Thyroid gland (tissue), 4 donors: Measurements from ENCODE around the gene NEK2. TPM values are rescaled to one million over a fixed set of nuclear protein-coding genes. Genes with fewer than 3 reads are reported as not detected.
"Not testable (repeated sequence)": the region's sequence is repeated elsewhere in the genome, so short reads cannot be mapped to it uniquely, and the experiment has no call there.

Source experiments
- DNase-seq, 2 donors: peaks; one replicate each; pipeline ENCODE4 v3.0.0-alpha.2; 2019
- H3K27ac ChIP-seq, 3 donors: fragments of 200-600 bp; sonication (generic); 1 replicate in 2 of 3; 2 replicates in 1 of 3; pipeline ENCODE4 v1.5.1; 2016 to 2019; ENCODE audit warnings: mild to moderate bottlenecking in 1 of 3, moderate library complexity in 1 of 3
- H3K27me3 ChIP-seq: fragments of 200-600 bp; sonication (generic); one replicate; pipeline ENCODE4 v1.5.1; 2019
- H3K36me3 ChIP-seq, 2 donors: fragments of 200-600 bp; sonication (generic); one replicate each; pipeline ENCODE4 v1.5.1; 2016 to 2019
- H3K4me1 ChIP-seq, 2 donors: fragments of 200-600 bp; sonication (generic); one replicate each; pipeline ENCODE4 v1.5.1; 2017 to 2019
- H3K4me3 ChIP-seq, 3 donors: fragments of 200-600 bp; sonication (generic); replicated peaks in 1 of 3; 1 replicate in 2 of 3; 2 replicates in 1 of 3; pipeline ENCODE4 v1.5.1; 2016; ENCODE audit warnings: mild to moderate bottlenecking in 1 of 3
- H3K9me3 ChIP-seq: fragments of 200-600 bp; sonication (generic); one replicate; pipeline ENCODE4 v1.5.1; 2017
- POLR2A ChIP-seq, 2 donors: fragments of 450-650 bp; IDR thresholded peaks; one replicate each; pipeline ENCODE4 v1.6.1; 2017; ENCODE audit warnings: antibody characterized with exemption in 2 of 2, mild to moderate bottlenecking in 2 of 2, moderate library complexity in 1 of 2
- WGBS, 2 donors: methylation state at CpG; one replicate each; pipeline ENCODE4 v1.1.5; 2017; 5-methylcytosine and 5-hydroxymethylcytosine counted together
- intact Hi-C: fragments of 100-400 bp; cut with DNase I; formaldehyde crosslinking; loops from one replicate; pipeline ENCODE4 v1.15.1; 2023
- total RNA-seq, 4 donors: library from RNA; depleted of rRNA; stranded (reverse); fragments of >200 nt; gene quantifications; one replicate each; pipeline ENCODE4 v1.2.3, GENCODE V29; 2016
- TF ChIP-seq, protein P1 (sequence below), 6 experiments: fragments of 200-600 bp in 3 of 6; fragments of 450-650 bp in 3 of 6; sonication (generic) in 3 of 6; IDR thresholded peaks; one replicate each; pipeline ENCODE4 v1.5.1; 2016 to 2019; ENCODE audit warnings: antibody characterized with exemption in 6 of 6, mild to moderate bottlenecking in 2 of 6, inconsistent platforms in 1 of 6, moderate library complexity in 1 of 6

Gene NEK2
- total RNA-seq = 1 to 10 TPM in 1 of 4 donors, under 1 TPM in 2, not detected in 1; 0.11 to 2.4 (median 0.40) TPM

GRCh38 chr1:211675230-211676105 lies at the start of gene NEK2:
NEK2 (minus strand) TSS chr1:211675621; CDS start chr1:211675479, 142 bp downstream.
- no peaks in the 10 kb centered on the region for H3K36me3 ChIP-seq
- no peaks in the 10 kb centered on the region for H3K27me3 ChIP-seq
- peaks cover 4 to 9% of the 10 kb centered on the region in 2 donors for H3K4me1 ChIP-seq
- H3K4me3 ChIP-seq = peak within 1 kb of the TSS; percentile 22 to 47 (median 42)
- TF ChIP-seq POLR2A (IDR thresholded peaks at IDR 0.05) = no peak
- TF ChIP-seq, protein P1, sequence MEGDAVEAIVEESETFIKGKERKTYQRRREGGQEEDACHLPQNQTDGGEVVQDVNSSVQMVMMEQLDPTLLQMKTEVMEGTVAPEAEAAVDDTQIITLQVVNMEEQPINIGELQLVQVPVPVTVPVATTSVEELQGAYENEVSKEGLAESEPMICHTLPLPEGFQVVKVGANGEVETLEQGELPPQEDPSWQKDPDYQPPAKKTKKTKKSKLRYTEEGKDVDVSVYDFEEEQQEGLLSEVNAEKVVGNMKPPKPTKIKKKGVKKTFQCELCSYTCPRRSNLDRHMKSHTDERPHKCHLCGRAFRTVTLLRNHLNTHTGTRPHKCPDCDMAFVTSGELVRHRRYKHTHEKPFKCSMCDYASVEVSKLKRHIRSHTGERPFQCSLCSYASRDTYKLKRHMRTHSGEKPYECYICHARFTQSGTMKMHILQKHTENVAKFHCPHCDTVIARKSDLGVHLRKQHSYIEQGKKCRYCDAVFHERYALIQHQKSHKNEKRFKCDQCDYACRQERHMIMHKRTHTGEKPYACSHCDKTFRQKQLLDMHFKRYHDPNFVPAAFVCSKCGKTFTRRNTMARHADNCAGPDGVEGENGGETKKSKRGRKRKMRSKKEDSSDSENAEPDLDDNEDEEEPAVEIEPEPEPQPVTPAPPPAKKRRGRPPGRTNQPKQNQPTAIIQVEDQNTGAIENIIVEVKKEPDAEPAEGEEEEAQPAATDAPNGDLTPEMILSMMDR (IDR thresholded peaks at IDR 0.05) = peak in 1 of 6 experiments; percentile 13
- no peaks in the 10 kb centered on the region for H3K9me3 ChIP-seq
- DNase-seq = peak; percentile 92 to 93
- intact Hi-C loops = loop anchor here (10.0 kb wide), 1 partner anchor 779 kb away; no protein-coding TSS in a partner anchor
- 3% methylated on average over 40 to 58 of the region's 58 CpGs for WGBS, 2 donors
- H3K27ac ChIP-seq = no peak within 1 kb of the TSS

- Histone ChIP-seq H3K4me1 (no peaks in the 10 kb centered on the region), H3K9me3 (no peaks in the 10 kb centered on the region), H3K36me3 (no peaks in the 10 kb centered on the region), H3K27ac (no peak overlapping the region), H3K27me3 (no peaks in the 10 kb centered on the region), H3K4me3 (no peak overlapping the region)
- TF ChIP-seq, protein P1 (IDR thresholded peaks at IDR 0.05) = no peak
- TF ChIP-seq POLR2A (IDR thresholded peaks at IDR 0.05) = no peak
- no peak for DNase-seq
- WGBS, 2 donors = 69 to 73% methylated on average over 11 of the region's 11 CpGs
- intact Hi-C loops = no loop called here
Observed at GRCh38 chr1:211724687-211725196, 49.3 kb upstream of the NEK2 start.

GRCh38 chr1:211723273-211723672 lies 47.9 kb upstream of the NEK2 start:
- WGBS, 2 donors = 91 to 96% methylated on average over 5 of the region's 5 CpGs
- DNase-seq = no peak
- Histone ChIP-seq H3K27me3 (no peaks in the 10 kb centered on the region), H3K9me3 (no peaks in the 10 kb centered on the region), H3K4me1 (no peaks in the 10 kb centered on the region), H3K27ac (no peak overlapping the region), H3K4me3 (no peak overlapping the region), H3K36me3 (no peaks in the 10 kb centered on the region)
- TF ChIP-seq, protein P1 (IDR thresholded peaks at IDR 0.05) = no peak
- TF ChIP-seq POLR2A (IDR thresholded peaks at IDR 0.05) = no peak
- intact Hi-C loops = no loop called here

- H3K27ac ChIP-seq = no peak overlapping the region
- WGBS, 2 donors = 93 to 96% methylated on average over 6 of the region's 6 CpGs
- intact Hi-C loops = no loop called here
- DNase-seq = no peak
- H3K4me1 ChIP-seq = no peaks in the 10 kb centered on the region
- TF ChIP-seq, protein P1 (IDR thresholded peaks at IDR 0.05) = no peak
- TF ChIP-seq POLR2A (IDR thresholded peaks at IDR 0.05) = no peak
- H3K4me3 ChIP-seq = no peak overlapping the region
- no peaks in the 10 kb centered on the region for H3K27me3 ChIP-seq
- no peaks in the 10 kb centered on the region for H3K36me3 ChIP-seq
- H3K9me3 ChIP-seq = no peaks in the 10 kb centered on the region
Observed at GRCh38 chr1:211722277-211723175, 47.1 kb upstream of the NEK2 start.

DNA sequence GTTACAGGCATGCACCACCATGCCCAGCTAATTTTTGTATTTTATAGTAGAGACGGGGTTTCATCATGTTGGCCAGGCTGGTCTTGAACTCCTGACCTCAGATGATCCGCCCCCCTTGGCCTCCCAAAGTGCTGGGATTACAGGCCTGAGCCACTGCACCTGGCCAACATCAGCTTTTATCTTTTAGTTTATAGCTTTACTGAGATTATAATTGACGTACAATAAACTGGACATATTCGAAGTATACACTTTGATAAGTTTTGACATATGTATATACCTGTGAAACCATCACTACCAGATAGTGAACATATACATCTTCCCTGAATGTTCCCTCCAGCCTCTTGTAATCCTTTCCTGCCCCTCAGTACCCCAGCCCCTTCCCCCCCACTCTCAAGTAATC lies 41.1 kb upstream of the NEK2 start:
- H3K4me3 ChIP-seq, intact Hi-C loops, DNase-seq, H3K4me1 ChIP-seq, H3K36me3 ChIP-seq, H3K27ac ChIP-seq, H3K27me3 ChIP-seq, H3K9me3 ChIP-seq: not testable (repeated sequence)
- WGBS, 2 donors = 95 to 98% methylated on average over 4 of the region's 4 CpGs
